Erythroblast (primary cell): ENCODE results near the gene SEC24A.

Experiments used
- GATA1 ChIP-seq: IDR thresholded peaks from 2 replicates; pipeline ENCODE4 v1.6.1; 2011; ENCODE audit warnings: low read depth, mild to moderate bottlenecking, control low read depth, low read length, moderate library complexity
- POLR2A ChIP-seq: IDR thresholded peaks from 2 replicates; pipeline ENCODE4 v1.6.1; 2011; ENCODE audit warnings: mild to moderate bottlenecking, low read length

GRCh38 chr5:134637116-134637721 lies 11.4 kb upstream of the SEC24A start:
- TF ChIP-seq POLR2A (no peak), GATA1 (no peak)
